NCI-H2081 treated with DMSO at 0.1 percent for 48 hours (cell line): ENCODE results near the gene PSAP.

Experiments used
- DNase-seq: peaks from one replicate; lab custom pipeline; 2025; lab: John Stamatoyannopoulos, UW

Gene PSAP

GRCh38 chr10:71766717-71767419 is 84.2 kb downstream of the PSAP start:
- no peak for DNase-seq
